HG03460 (cell line): ENCODE measurements around the gene CPLX1.
"Not testable (repeated sequence)": the region's sequence is repeated elsewhere in the genome, so short reads cannot be mapped to it uniquely, and the experiment has no call there.

Experiments
- ATAC-seq: cut with Tn5 transposase; IDR thresholded peaks from one replicate; pipeline ENCODE4 v1.9.1; 2021; ENCODE audit not compliant: unreplicated experiment

The CPLX1 gene

DNA sequence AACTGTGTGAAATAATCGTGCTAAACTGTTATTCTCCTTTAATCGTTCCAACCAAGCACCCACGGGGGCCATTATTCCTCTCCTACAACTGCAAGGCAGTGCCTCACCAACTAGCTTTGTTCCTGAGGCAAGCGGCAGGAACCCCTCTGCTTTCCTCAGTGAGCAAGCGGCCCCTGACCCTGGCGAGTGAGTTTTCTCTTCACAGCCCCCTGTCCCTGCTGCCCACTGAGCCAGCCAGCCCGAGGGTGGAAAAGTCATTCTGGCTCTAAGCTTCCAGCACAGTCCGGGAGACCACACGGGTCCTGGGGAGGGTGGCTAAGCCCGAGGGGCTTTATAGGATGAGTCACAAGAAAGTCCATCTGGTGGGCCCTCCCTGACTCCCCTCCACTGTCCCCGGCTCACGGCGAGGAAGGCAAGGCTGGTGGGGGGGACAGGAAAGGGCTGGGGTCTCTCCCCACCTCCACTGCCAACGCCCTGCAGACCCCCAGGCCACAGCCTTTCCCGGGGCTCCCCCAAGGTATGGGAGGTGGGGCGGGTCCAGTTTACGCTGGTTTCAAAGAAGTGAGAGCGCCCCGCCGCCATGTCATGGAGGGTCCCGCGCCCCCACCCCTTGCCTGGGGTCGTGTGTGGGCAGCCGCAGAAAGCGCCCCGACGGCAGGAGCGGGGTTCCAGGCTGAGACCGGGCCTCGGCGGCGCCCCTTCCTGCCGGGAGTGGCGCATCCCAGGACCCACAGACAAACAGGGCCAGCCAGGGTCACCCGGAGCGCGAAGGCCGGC, 45.0 kb downstream of the CPLX1 start:
- ATAC-seq, result peak; percentile 2

- not testable (repeated sequence) for ATAC-seq
These were observed 45.7 kb downstream of the CPLX1 start for GRCh38 chr4:780255-780654.

DNA sequence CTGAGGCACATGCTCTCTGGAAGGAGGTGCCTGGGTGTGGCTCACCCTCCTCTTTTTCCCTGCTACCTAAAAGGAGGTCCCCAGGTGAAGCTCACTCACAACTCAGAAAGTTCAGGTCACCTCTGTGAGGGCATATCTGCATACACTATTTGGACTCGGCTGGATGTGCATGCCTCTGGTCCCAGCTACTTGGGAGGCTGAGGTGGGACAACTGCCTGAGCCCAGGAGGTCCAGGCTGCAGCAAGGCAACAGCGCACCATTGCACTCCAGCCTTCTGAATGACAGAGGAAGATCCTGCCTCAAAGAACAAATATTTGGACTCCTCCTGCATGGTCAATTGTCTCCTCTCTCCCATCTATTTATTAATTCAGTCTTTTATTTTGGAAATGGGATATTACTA, 46.4 kb downstream of the CPLX1 start:
- ATAC-seq, result no peak

DNA sequence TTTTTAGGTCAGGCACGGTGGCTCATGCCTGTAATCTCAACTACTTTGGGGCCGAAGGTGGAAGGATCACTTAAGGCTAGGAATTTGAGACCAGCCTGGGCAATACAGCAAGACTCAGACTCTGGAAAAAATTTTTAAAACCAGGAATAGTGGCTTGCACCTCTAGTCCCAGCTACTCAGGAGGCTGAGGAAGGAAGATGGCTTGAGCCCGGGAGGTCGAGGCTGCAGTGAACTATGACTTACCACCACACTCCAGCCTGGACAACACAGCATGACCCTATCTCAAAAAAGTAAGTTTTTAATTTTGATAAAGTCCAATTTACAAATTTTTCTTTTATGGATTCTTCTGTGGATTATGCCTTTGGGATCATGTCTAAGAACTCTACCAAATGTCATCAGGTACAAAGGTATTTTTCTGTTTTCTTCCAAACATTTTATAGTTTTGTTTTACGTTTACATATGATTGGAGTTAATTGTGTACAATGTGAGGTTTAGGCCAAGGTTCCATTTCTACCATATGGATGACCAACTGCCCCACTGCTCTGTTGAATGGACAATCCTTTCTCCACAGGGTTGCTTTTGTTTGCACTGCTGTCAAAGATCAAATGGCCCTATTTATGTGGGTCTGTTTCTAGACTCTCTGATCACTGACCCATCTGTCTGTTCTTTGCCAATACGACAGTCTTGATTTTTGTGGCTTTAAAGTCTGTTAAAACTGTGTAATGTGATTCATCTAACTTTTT, 48.2 kb downstream of the CPLX1 start:
- ATAC-seq, result no peak

GRCh38 chr4:776743-777441, 49.0 kb downstream of the CPLX1 start:
- no peak for ATAC-seq

- not testable (repeated sequence) for ATAC-seq
These were observed 50.4 kb downstream of the CPLX1 start for GRCh38 chr4:775485-775884.

- ATAC-seq, result not testable (repeated sequence)
These were observed 51.4 kb downstream of the CPLX1 start for GRCh38 chr4:774419-775092.

DNA sequence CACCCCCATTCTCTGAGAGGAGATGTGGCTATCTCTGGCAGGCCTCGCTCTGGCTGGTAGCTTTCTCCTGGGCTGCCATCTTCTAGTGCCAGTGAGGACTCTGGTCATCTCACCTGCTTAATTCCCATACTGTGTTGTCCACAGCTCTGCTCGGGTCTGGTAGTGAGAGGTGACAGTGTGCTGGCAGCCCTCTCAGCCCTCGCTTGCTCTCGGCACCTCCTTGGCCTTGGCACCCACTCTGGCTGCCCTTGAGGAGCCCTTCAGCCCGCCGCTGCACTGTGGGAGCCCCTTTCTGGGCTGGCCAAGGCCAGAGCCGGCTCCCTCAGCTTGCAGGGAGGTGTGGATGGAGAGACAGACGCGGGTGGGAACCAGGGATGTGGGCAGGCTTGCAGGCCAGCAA, 52.7 kb downstream of the CPLX1 start:
- ATAC-seq, result no peak

- no peak for ATAC-seq
These were observed 53.2 kb downstream of the CPLX1 start for GRCh38 chr4:772776-773175.

GRCh38 chr4:772118-772517, 53.8 kb downstream of the CPLX1 start:
- no peak for ATAC-seq

GRCh38 chr4:771464-771863, 54.5 kb downstream of the CPLX1 start:
- ATAC-seq, result no peak

DNA sequence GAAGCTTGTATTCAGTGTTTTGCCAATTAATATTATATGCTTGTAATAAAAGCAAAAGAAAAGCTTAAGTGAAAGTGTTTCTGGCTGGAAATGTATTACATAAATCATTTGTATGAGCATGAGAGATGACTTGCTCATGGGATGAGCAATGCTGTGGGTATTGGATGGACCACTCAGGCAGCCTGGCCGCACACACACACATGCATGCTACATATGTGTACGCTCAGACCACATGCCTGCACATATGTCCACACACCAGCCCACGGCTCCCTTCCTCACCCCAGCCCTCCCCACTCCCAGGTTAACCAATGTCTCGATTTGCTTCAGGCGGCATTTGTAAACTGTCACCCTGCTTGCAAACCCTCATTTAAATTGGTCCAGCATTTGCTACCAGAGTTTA, 55.9 kb downstream of the CPLX1 start:
- no peak for ATAC-seq

DNA sequence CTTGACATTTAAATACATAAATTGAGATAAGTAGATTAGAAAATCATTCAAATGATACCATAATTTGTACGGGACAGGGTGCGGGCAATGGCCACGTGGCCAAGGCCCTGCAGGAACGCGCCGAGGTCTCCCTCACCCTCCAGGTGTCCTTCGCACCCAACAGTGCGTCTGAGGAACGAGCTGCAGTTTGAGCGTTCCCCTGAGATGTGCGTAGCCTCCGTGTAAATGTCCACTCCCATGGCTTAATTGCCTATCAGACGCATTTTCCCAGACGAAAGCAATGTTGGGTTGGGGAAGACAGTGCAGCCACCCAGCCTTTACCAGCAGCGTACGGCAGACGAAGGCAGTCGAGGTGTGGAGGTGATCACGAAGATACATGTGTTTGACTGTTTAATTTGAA, 56.4 kb downstream of the CPLX1 start:
- no peak for ATAC-seq

GRCh38 chr4:768995-769394, 56.9 kb downstream of the CPLX1 start:
- no peak for ATAC-seq

DNA sequence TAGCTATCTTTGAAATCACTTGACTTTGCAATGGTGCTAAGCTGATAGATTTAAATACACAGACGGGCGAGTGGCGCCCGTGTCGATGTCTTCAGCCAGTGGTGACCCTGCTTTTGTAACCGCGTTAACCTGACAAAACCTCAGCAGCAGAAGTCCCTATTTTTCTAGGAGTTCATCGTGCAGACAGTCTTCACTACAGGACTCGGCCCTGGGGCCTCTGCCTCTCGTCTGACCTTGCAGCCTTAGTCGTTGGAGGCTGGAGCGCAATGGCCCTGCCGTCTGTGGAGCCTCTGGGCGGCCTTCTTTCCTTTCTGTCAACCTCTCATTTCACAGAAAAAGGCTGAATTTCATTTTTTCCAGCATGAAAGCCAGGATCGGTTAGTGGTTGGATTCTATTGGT, 57.9 kb downstream of the CPLX1 start:
- ATAC-seq, result no peak

DNA sequence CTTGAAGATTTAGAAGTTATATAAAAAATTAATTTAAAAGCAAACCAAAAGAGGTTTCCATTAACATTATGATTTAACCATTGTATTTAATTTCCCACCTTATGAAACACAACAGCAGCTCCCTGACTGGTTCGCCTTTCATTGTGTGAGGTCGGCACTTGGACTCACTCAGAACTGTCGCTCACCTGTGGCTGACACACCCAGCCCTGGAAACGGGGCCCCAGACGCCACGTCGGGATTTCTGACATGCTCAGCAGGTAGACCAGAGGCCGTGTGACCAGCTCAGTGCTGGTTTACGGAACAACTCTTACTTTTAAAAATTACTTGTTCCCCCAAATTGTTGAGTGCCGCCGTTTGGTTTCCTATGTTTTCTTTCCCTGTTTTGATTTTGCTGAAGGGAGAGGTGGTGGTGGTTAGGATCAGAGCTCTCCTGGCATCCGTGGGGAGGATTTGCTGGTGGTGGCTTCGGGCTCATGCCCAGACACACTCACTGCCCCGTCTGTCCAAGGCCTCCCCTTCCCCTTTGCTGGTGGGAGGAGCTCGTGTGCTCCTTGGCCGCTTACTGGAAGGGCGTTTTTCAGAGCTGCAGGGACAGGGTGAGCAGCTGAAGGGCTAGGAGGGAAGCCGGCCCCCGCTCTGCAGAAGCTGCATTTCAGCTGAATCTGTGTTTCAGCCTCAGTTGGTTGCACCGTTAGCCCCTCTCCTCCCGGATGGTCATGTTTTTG, 59.2 kb downstream of the CPLX1 start:
- no peak for ATAC-seq

- ATAC-seq, result no peak
These were observed 59.8 kb downstream of the CPLX1 start for GRCh38 chr4:766152-766515.

- no peak for ATAC-seq
These were observed 61.3 kb downstream of the CPLX1 start for GRCh38 chr4:764405-765169.

DNA sequence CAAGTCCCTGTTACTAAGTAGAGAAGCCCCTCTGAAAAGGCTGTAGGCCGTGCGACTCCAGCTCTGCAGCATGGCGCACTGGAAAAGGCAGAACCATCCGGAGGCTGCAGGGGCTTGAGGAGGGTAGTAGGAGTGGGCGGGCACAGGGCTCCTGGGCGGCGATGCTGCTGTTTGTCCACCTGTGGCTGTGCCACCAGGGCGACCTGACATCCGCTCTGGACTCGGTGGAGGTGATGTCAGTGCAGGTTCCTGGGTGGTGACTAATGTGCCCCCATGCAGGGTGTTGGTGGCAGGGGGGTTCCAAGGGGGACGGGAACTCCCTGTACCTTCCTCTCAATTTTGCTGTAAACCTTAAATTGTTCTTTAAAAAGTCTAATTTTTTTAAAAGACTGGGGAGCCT, 62.0 kb downstream of the CPLX1 start:
- no peak for ATAC-seq

DNA sequence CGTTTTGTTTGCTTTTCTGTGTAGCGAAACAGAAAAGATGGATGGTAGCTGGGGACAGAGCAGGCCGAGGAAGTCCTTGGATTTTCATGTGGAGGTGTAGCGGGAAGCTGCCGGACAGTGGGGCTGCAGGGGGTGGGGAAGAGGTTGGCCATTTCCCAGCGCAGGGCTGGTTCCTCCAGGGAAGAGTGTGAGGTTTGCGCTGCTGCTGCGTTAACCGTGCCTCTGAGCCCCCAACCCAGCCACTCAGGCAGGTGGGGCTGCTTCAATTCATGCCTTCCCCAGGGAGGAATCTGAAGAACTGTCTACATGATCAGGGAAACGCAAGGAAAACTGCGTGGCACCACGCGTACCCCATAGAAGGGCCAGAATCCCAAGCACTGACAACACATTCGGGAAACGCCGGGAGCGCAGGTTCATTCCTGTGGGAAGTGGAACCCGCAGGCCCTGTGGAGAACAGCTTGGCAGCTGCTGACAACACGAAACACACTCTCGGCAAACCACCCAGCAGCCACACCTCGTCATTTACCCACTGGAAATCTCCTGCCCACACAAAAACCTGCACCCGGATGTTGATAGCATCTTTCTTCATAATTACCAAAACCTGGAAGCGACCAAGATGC, 62.6 kb downstream of the CPLX1 start:
- no peak for ATAC-seq
